CD14-positive monocyte (primary cell): ENCODE measurements around the gene FREM3. TPM values are rescaled to one million over a fixed set of nuclear protein-coding genes. Genes with fewer than 3 reads are reported as not detected.

ENCODE experiments used
- DNase-seq, 3 donors: peaks; one replicate each; pipeline ENCODE4 v3.0.0-alpha.2; 2011 to 2022
- H2AFZ ChIP-seq: 2 replicates; pipeline ENCODE4 v1.6.0; 2012; ENCODE audit warnings: mild to moderate bottlenecking, low read depth, low read length, inconsistent platforms; ENCODE audit not compliant: insufficient read depth, poor library complexity, severe bottlenecking
- H3K27ac ChIP-seq, 2 donors: 1 replicate in 1 of 2; 2 replicates in 1 of 2; pipeline ENCODE4 v1.5.1; 2012 to 2013; ENCODE audit warnings: low read length in 2 of 2, control low read depth in 1 of 2, inconsistent platforms in 1 of 2, low read depth in 1 of 2, mild to moderate bottlenecking in 1 of 2
- H3K27me3 ChIP-seq, 2 donors: one replicate each; pipeline versions ENCODE4 v1.6.0 to v1.6.1; 2011 to 2013; ENCODE audit warnings: low read length in 2 of 2; ENCODE audit not compliant: control insufficient read depth in 2 of 2, insufficient read depth in 2 of 2
- H3K36me3 ChIP-seq, 2 donors: replicated peaks in 1 of 2; 1 replicate in 1 of 2; 2 replicates in 1 of 2; pipeline versions ENCODE4 v1.5.1 to v1.6.1; 2012 to 2013; ENCODE audit warnings: low read length in 2 of 2, control low read depth in 1 of 2, inconsistent platforms in 1 of 2, mild to moderate bottlenecking in 1 of 2; ENCODE audit not compliant: insufficient read depth in 2 of 2, control insufficient read depth in 1 of 2
- H3K4me1 ChIP-seq, 2 donors: 1 replicate in 1 of 2; 2 replicates in 1 of 2; pipeline versions ENCODE4 v1.5.1 to v1.6.1; 2012 to 2013; ENCODE audit warnings: low read length in 2 of 2, control low read depth in 1 of 2, inconsistent platforms in 1 of 2, mild to moderate bottlenecking in 1 of 2, moderate library complexity in 1 of 2; ENCODE audit not compliant: insufficient read depth in 2 of 2, control insufficient read depth in 1 of 2
- H3K4me2 ChIP-seq: replicated peaks from 2 replicates; pipeline ENCODE3; 2012; ENCODE audit warnings: low read length, moderate library complexity, mild to moderate bottlenecking; ENCODE audit not compliant: poor library complexity, severe bottlenecking; ENCODE audit errors: extremely low read depth
- H3K4me3 ChIP-seq, 3 experiments: fragments of 200-600 bp in 1 of 3; sonication (generic) in 1 of 3; replicated peaks in 1 of 3; 1 replicate in 2 of 3; 2 replicates in 1 of 3; pipeline ENCODE4 v1.5.1; 2011 to 2013; ENCODE audit warnings: low read length in 3 of 3, mild to moderate bottlenecking in 3 of 3, control low read depth in 2 of 3, low read depth in 2 of 3, inconsistent platforms in 1 of 3, moderate library complexity in 1 of 3
- H3K79me2 ChIP-seq: 2 replicates; pipeline ENCODE4 v1.6.0; 2012; ENCODE audit warnings: mild to moderate bottlenecking, control low read depth, inconsistent platforms, low read length, moderate library complexity; ENCODE audit not compliant: insufficient read depth
- H3K9ac ChIP-seq: 2 replicates; pipeline ENCODE4 v1.6.0; 2017; ENCODE audit warnings: low read length, mild to moderate bottlenecking; ENCODE audit not compliant: insufficient read depth, poor library complexity, severe bottlenecking
- H3K9me3 ChIP-seq, 2 donors: replicated peaks in 1 of 2; 1 replicate in 1 of 2; 2 replicates in 1 of 2; pipeline versions ENCODE4 v1.5.1 to v1.6.1; 2012 to 2013; ENCODE audit warnings: low read length in 2 of 2, control low read depth in 1 of 2; ENCODE audit not compliant: control insufficient read depth in 1 of 2, insufficient read depth in 1 of 2
- H4K20me1 ChIP-seq: 2 replicates; pipeline ENCODE4 v1.6.0; 2012; ENCODE audit warnings: mild to moderate bottlenecking, low read length, control low read depth, moderate library complexity; ENCODE audit not compliant: insufficient read depth
- H3K27ac Mint-ChIP-seq, 7 donors: one replicate each; pipeline ENCODE4 v1.8.0; 2020; ENCODE audit warnings: mild to moderate bottlenecking in 7 of 7, mixed read lengths in 7 of 7, moderate library complexity in 6 of 7, inconsistent platforms in 2 of 7
- H3K27me3 Mint-ChIP-seq, 3 donors: one replicate each; pipeline ENCODE4 v1.8.0; 2021 to 2022; ENCODE audit warnings: low read depth in 3 of 3, mild to moderate bottlenecking in 3 of 3, mixed read lengths in 3 of 3, moderate library complexity in 3 of 3, inconsistent platforms in 1 of 3
- H3K36me3 Mint-ChIP-seq, 2 donors: one replicate each; pipeline ENCODE4 v1.8.0; 2020; ENCODE audit warnings: mixed read lengths in 2 of 2, inconsistent platforms in 1 of 2, mild to moderate bottlenecking in 1 of 2
- H3K4me1 Mint-ChIP-seq: one replicate; pipeline ENCODE4 v1.8.0; 2020; ENCODE audit warnings: mild to moderate bottlenecking, mixed read lengths
- H3K4me3 Mint-ChIP-seq, 2 donors: one replicate each; pipeline ENCODE4 v1.8.0; 2020; ENCODE audit warnings: mild to moderate bottlenecking in 2 of 2, mixed read lengths in 2 of 2, moderate library complexity in 1 of 2
- H3K9me3 Mint-ChIP-seq, 7 donors: one replicate each; pipeline ENCODE4 v1.8.0; 2020 to 2022; ENCODE audit warnings: mixed read lengths in 7 of 7, mild to moderate bottlenecking in 6 of 7, moderate library complexity in 6 of 7, inconsistent platforms in 2 of 7
- CTCF ChIP-seq: fragments of 200-600 bp; IDR thresholded peaks from one replicate; pipeline ENCODE4 v1.8.0; 2022; ENCODE audit warnings: antibody characterized with exemption, mild to moderate bottlenecking
- WGBS: methylation state at CpG from one replicate; pipeline ENCODE4 v1.1.5; 2013; ENCODE audit warnings: missing lambda C conversion rate; ENCODE audit not compliant: insufficient coverage; 5-methylcytosine and 5-hydroxymethylcytosine counted together
- intact Hi-C, 2 donors: fragments of 100-400 bp; cut with micrococcal nuclease; formaldehyde crosslinking; loops; one replicate each; pipeline versions ENCODE4 v1.15.0 to v1.15.1; 2023
- polyA plus RNA-seq, 3 donors: library from polyadenylated mRNA; depleted of rRNA in 1 of 3; unstranded in 2 of 3; stranded (reverse) in 1 of 3; fragments of 300-500 nt in 2 of 3; fragments of >200 nt in 1 of 3; fragmentation: Illumina TruSeq in 2 of 3; gene quantifications; 1 replicate in 2 of 3; 2 replicates in 1 of 3; pipeline ENCODE4 v1.2.3, GENCODE V29; 2012 to 2021

Gene FREM3
- polyA plus RNA-seq, 3 donors = not detected

GRCh38 chr4:143653031-143653430, 47.4 kb downstream of the FREM3 start:
- Histone ChIP-seq H3K9ac (no peak overlapping the region), H3K79me2 (no peaks in the 10 kb centered on the region), H3K27ac (no peak overlapping the region), H3K4me3 (no peak overlapping the region), H3K27me3 (no peaks in the 10 kb centered on the region), H3K9me3 (peaks cover 8 to 13% of the 10 kb centered on the region in 2 donors), H2AFZ (no peak overlapping the region), H3K4me2 (no peak overlapping the region), H3K4me1 (no peaks in the 10 kb centered on the region), H4K20me1 (no peaks in the 10 kb centered on the region), H3K36me3 (no peaks in the 10 kb centered on the region)
- peaks cover 7 to 12% (median 10%) of the 10 kb centered on the region in 7 donors for H3K9me3 Mint-ChIP-seq
- no peak overlapping the region for H3K27ac Mint-ChIP-seq
- no peaks in the 10 kb centered on the region for H3K27me3 Mint-ChIP-seq
- DNase-seq = no peak
- no peak overlapping the region for H3K4me3 Mint-ChIP-seq
- TF ChIP-seq CTCF = no peak
- intact Hi-C loops = no loop called here
- 100% methylated on average over 1 of the region's 3 CpGs for WGBS
- no peaks in the 10 kb centered on the region for H3K36me3 Mint-ChIP-seq
- peaks cover 10% of the 10 kb centered on the region for H3K4me1 Mint-ChIP-seq

GRCh38 chr4:143643399-143643798, 57.1 kb downstream of the FREM3 start:
- no peak overlapping the region for H3K4me2 ChIP-seq
- H3K9me3 ChIP-seq = peaks cover 14 to 21% of the 10 kb centered on the region in 2 donors
- no peak overlapping the region for H2AFZ ChIP-seq
- H4K20me1 ChIP-seq = no peaks in the 10 kb centered on the region
- Mint-ChIP-seq H3K9me3 (peaks cover 17 to 33% (median 23%) of the 10 kb centered on the region in 7 donors), H3K36me3 (no peaks in the 10 kb centered on the region), H3K4me1 (no peaks in the 10 kb centered on the region), H3K27ac (peak overlapping the region in 1 of 7 donors; percentile 33), H3K27me3 (peaks cover 0 to 2% (median 0%) of the 10 kb centered on the region in 3 donors), H3K4me3 (no peak overlapping the region)
- no peak overlapping the region for H3K4me3 ChIP-seq
- no peaks in the 10 kb centered on the region for H3K27me3 ChIP-seq
- no peak overlapping the region for H3K9ac ChIP-seq
- H3K27ac ChIP-seq = no peak overlapping the region
- no peaks in the 10 kb centered on the region for H3K4me1 ChIP-seq
- TF ChIP-seq CTCF = no peak
- H3K79me2 ChIP-seq = no peaks in the 10 kb centered on the region
- no peak for DNase-seq
- H3K36me3 ChIP-seq = no peaks in the 10 kb centered on the region
- intact Hi-C loops = no loop called here
